Heart left ventricle (tissue), 16 donors: ENCODE measurements around the gene MYO15A. TPM values are rescaled to one million over a fixed set of nuclear protein-coding genes. Genes with fewer than 3 reads are reported as not detected.

Source experiments
- ATAC-seq, 4 donors: fragments of 200-7000 bp; cut with Tn5 transposase; one replicate each; pipeline ENCODE4 v1.9.1; 2020 to 2022; ENCODE audit warnings: moderate library complexity in 4 of 4, mild to moderate bottlenecking in 3 of 4, moderate number of reproducible peaks in 1 of 4
- DNase-seq, 5 donors: peaks; one replicate each; pipeline ENCODE4 v3.0.0-alpha.2; 2020
- H3K27ac ChIP-seq, 12 donors: fragments of 200-600 bp; sonication (generic) in 4 of 12; one replicate each; pipeline versions ENCODE4 v1.5.0 to v1.8.0; 2016 to 2022; ENCODE audit warnings: mild to moderate bottlenecking in 2 of 12
- H3K27me3 ChIP-seq, 9 donors: fragments of 200-600 bp; sonication (generic) in 2 of 9; one replicate each; pipeline versions ENCODE4 v1.5.1 to v1.8.0; 2016 to 2022; ENCODE audit warnings: mild to moderate bottlenecking in 3 of 9
- H3K36me3 ChIP-seq, 9 donors: fragments of 200-600 bp; sonication (generic) in 2 of 9; one replicate each; pipeline versions ENCODE4 v1.5.0 to v1.8.0; 2018 to 2022; ENCODE audit warnings: mild to moderate bottlenecking in 2 of 9
- H3K4me1 ChIP-seq, 12 donors: fragments of 200-600 bp; sonication (generic) in 4 of 12; one replicate each; pipeline versions ENCODE4 v1.5.0 to v1.8.0; 2016 to 2022; ENCODE audit warnings: mild to moderate bottlenecking in 3 of 12
- H3K4me3 ChIP-seq, 12 donors: fragments of 200-600 bp; sonication (generic) in 4 of 12; one replicate each; pipeline versions ENCODE4 v1.5.0 to v1.8.0; 2017 to 2022; ENCODE audit warnings: mild to moderate bottlenecking in 9 of 12, moderate library complexity in 4 of 12
- H3K9me3 ChIP-seq, 12 donors: fragments of 200-600 bp; sonication (generic) in 4 of 12; one replicate each; pipeline versions ENCODE4 v1.5.0 to v1.8.0; 2016 to 2022; ENCODE audit warnings: mild to moderate bottlenecking in 1 of 12
- CTCF ChIP-seq, 12 donors: fragments of 200-600 bp; sonication (generic) in 4 of 12; IDR thresholded peaks; one replicate each; pipeline versions ENCODE4 v1.5.0 to v1.8.0; 2018 to 2022; ENCODE audit warnings: antibody characterized with exemption in 12 of 12, mild to moderate bottlenecking in 5 of 12
- POLR2A ChIP-seq, 2 donors: fragments of 450-650 bp; IDR thresholded peaks; one replicate each; pipeline ENCODE4 v1.6.1; 2017; ENCODE audit warnings: antibody characterized with exemption in 2 of 2, mild to moderate bottlenecking in 2 of 2, moderate library complexity in 2 of 2
- WGBS, 4 donors: extraction: QIAGEN DNeasy Blood & Tissue Kit in 2 of 4; methylation state at CpG; one replicate each; pipeline versions ENCODE4 v1.1.5 to v1.1.7; 2013 to 2018; 5-methylcytosine and 5-hydroxymethylcytosine counted together
- intact Hi-C, 10 donors: fragments of 100-400 bp; cut with DNase I; formaldehyde crosslinking; loops; one replicate each; pipeline versions ENCODE4 v1.11.1 to v1.14.2; 2022
- polyA plus RNA-seq, 2 donors: library from polyadenylated mRNA; stranded (reverse); fragments of 200-250 nt; gene quantifications; one replicate each; pipeline ENCODE4 v1.2.3, GENCODE V29; 2013
- total RNA-seq, 9 donors: library from RNA; depleted of rRNA in 2 of 9; stranded (reverse); fragments of >200 nt in 2 of 9; fragmentation: NEBNext Ultra II Directional in 3 of 9; extraction: Animal tissue kit (Norgen Biotek cat#: 25700) in 3 of 9; gene quantifications; one replicate each; pipeline versions ENCODE4 v1.1.0 to v1.2.4, GENCODE V29; 2016 to 2023
- donor health status: ischemic (EF 13 %, LVEDD 7.1; RV severe dilation, severe dysfunction).
- donor health status: healthy with polysubstance abuse.
- donor health status: DM: no; HTN: yes; CAD: no.
- donor health status: DM: no; HTN: no; CAD: no.
- donor health status: ischemic (EF 25% LVEDD 6.9; RV normal size, moderate dysfunction).
- donor health status: ischemic (EF 25% LVEDD 5.7; RV mildly dilated, moderate dysfunction).
- donor health status: healthy.
- donor health status: DM: yes; HTN: yes; CAD: no.
- donor health status: ischemic (EF 35%, LVEDD 5.7; RV mildly dilated, moderate dysfunction).
- donor health status: nonischemic (EF 11% LVEDD 7.7; RV severe dilation, severe dysfunction).
- donor health status: DM: yes; HTN: yes; CAD: no.
- donor health status: PGD.
- donor health status: ischemic (EF 29% LVEDD 5.4; RV normal size, mild dysfunction).
- donor health status: nonischemic (EF 23%, LVEDD 6.1; RV moderate dilation, normal function).

MYO15A gene
- total and polyA plus RNA-seq, 11 donors: 0.12 to 0.53 (median 0.35) TPM; not detected in 2

GRCh38 chr17:18163547-18163946, 55.0 kb downstream of the MYO15A start:
- DNase-seq (no peak), ATAC-seq (no peak)
- H3K4me1 ChIP-seq: peaks cover 0 to 6% (median 2%) of the 10 kb centered on the region in 12 donors
- intact Hi-C loops: no loop called here
- 74 to 86% (median 79%) methylated on average over 7 of the region's 7 CpGs for WGBS, 4 donors
- H3K4me3 ChIP-seq: no peak overlapping the region
- H3K27me3 ChIP-seq: no peaks in the 10 kb centered on the region
- no peak for TF ChIP-seq POLR2A (IDR thresholded peaks at IDR 0.05)
- TF ChIP-seq CTCF (IDR thresholded peaks at IDR 0.05): no peak
- H3K36me3 ChIP-seq: no peaks in the 10 kb centered on the region
- H3K9me3 ChIP-seq: no peaks in the 10 kb centered on the region
- H3K27ac ChIP-seq: no peak overlapping the region

GRCh38 chr17:18166894-18167293, 58.3 kb downstream of the MYO15A start:
- TF ChIP-seq POLR2A (IDR thresholded peaks at IDR 0.05) (no peak), CTCF (IDR thresholded peaks at IDR 0.05) (no peak)
- ATAC-seq (no peak), DNase-seq (no peak)
- no peak overlapping the region for H3K4me3 ChIP-seq
- intact Hi-C loops: no loop called here
- H3K9me3 ChIP-seq: no peaks in the 10 kb centered on the region
- H3K27me3 ChIP-seq: no peaks in the 10 kb centered on the region
- H3K27ac ChIP-seq: no peak overlapping the region
- WGBS, 4 donors: 50 to 70% (median 60%) methylated on average over 5 of the region's 5 CpGs
- H3K36me3 ChIP-seq: no peaks in the 10 kb centered on the region
- no peaks in the 10 kb centered on the region for H3K4me1 ChIP-seq

- Histone ChIP-seq H3K4me1 (peaks cover 0 to 2% (median 0%) of the 10 kb centered on the region in 12 donors), H3K27ac (no peak overlapping the region), H3K9me3 (no peaks in the 10 kb centered on the region), H3K4me3 (no peak overlapping the region), H3K36me3 (no peaks in the 10 kb centered on the region), H3K27me3 (no peaks in the 10 kb centered on the region)
- DNase-seq: no peak
- 72 to 100% (median 90%) methylated on average over 1 to 10 of the region's 10 CpGs for WGBS, 4 donors
- intact Hi-C loops: no loop called here
- no peak for ATAC-seq
- no peak for TF ChIP-seq POLR2A (IDR thresholded peaks at IDR 0.05)
- TF ChIP-seq CTCF (IDR thresholded peaks at IDR 0.05): no peak
Measured at GRCh38 chr17:18167421-18167820, 58.9 kb downstream of the MYO15A start.

GRCh38 chr17:18172531-18173278, 64.1 kb downstream of the MYO15A start:
- ATAC-seq: peak in 2 of 4 donors; percentile 61 to 71
- H3K9me3 ChIP-seq: no peaks in the 10 kb centered on the region
- TF ChIP-seq CTCF (IDR thresholded peaks at IDR 0.05) (no peak), POLR2A (IDR thresholded peaks at IDR 0.05) (no peak)
- H3K36me3 ChIP-seq: no peaks in the 10 kb centered on the region
- intact Hi-C loops: loop anchor here in 1 of 10 donors (10.0 kb wide), 1 partner anchor 78 kb away; no protein-coding TSS in a partner anchor
- no peak for DNase-seq
- H3K4me1 ChIP-seq: peaks cover 0 to 7% (median 0%) of the 10 kb centered on the region in 12 donors
- H3K4me3 ChIP-seq: no peak overlapping the region
- H3K27me3 ChIP-seq: no peaks in the 10 kb centered on the region
- peak overlapping the region in 3 of 12 donors; percentile 8 to 46 (median 14) for H3K27ac ChIP-seq
- WGBS, 4 donors: 72 to 83% (median 78%) methylated on average over 3 of the region's 3 CpGs
